GM06990 (cell line): Measurements from ENCODE around the gene TIMM21.

Experiments
- DNase-seq: peaks from one replicate; pipeline ENCODE4 v3.0.0-alpha.2; 2011; ENCODE audit not compliant: insufficient read length; ENCODE audit errors: extremely low read depth
- H3K27me3 ChIP-seq: replicated peaks from 2 replicates; pipeline ENCODE4 v1.6.0; 2011; ENCODE audit warnings: low read length; ENCODE audit not compliant: control insufficient read depth, insufficient read depth
- H3K36me3 ChIP-seq: 2 replicates; pipeline ENCODE4 v1.5.1; 2011; ENCODE audit warnings: low read length; ENCODE audit not compliant: control insufficient read depth, insufficient read depth
- H3K4me3 ChIP-seq: replicated peaks from 2 replicates; pipeline ENCODE4 v1.5.1; 2011; ENCODE audit warnings: low read depth, mild to moderate bottlenecking, control low read depth, low read length
- TF ChIP-seq, protein P1 (sequence below): IDR thresholded peaks from 2 replicates; pipeline ENCODE4 v1.5.1; 2011; ENCODE audit warnings: low read length, control low read depth, mild to moderate bottlenecking, inconsistent platforms; ENCODE audit not compliant: insufficient read depth, poor library complexity, severe bottlenecking

Gene TIMM21

DNA sequence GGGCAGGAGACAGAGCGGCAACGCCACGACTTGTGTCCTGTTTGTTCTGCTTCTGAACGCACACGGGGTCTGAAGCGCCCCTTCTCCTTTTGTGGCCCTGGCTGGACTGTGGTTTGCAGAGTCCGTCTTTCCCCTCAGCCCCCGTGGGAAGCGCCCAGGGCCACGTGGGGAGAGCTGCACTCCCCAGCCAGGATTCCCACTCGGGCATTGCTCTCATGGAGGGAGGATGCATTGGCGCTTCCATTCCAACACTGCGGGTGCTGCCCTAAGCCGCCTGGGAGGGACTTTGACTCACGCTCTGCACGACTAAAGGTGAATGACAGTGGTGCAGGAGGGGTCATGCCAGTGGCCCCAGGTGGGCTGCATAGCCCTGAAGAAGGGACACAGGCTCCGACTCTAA, 52.5 kb downstream of the TIMM21 start:
- H3K4me3 ChIP-seq, result no peak overlapping the region
- H3K36me3 ChIP-seq, result no peaks in the 10 kb centered on the region
- TF ChIP-seq, protein P1, sequence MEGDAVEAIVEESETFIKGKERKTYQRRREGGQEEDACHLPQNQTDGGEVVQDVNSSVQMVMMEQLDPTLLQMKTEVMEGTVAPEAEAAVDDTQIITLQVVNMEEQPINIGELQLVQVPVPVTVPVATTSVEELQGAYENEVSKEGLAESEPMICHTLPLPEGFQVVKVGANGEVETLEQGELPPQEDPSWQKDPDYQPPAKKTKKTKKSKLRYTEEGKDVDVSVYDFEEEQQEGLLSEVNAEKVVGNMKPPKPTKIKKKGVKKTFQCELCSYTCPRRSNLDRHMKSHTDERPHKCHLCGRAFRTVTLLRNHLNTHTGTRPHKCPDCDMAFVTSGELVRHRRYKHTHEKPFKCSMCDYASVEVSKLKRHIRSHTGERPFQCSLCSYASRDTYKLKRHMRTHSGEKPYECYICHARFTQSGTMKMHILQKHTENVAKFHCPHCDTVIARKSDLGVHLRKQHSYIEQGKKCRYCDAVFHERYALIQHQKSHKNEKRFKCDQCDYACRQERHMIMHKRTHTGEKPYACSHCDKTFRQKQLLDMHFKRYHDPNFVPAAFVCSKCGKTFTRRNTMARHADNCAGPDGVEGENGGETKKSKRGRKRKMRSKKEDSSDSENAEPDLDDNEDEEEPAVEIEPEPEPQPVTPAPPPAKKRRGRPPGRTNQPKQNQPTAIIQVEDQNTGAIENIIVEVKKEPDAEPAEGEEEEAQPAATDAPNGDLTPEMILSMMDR, result no peak
- no peak for DNase-seq
- no peaks in the 10 kb centered on the region; the same call in 1 of the 2 replicates for H3K27me3 ChIP-seq

DNA sequence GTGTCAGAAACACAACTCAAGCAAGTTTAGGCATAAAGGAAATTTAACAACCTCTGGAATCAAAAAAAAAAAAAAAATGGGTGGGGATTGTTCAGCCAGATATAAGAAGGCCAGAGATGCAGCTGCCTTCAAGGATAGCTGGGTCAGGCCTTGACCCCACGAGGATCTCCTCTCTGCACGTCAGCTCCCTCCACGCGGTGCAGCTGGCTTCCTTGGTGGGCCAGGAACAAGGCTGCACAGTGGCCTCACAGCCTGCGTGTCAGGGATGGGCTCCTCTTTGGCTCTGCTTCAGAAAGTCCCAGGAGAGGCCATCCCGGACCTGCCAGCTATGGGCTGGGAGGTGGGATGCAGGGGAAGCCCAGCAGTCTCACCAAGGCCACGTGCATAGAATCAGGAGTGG, 55.5 kb downstream of the TIMM21 start:
- no peak for DNase-seq
- TF ChIP-seq, protein P1, result no peak
- H3K4me3 ChIP-seq, result no peak overlapping the region

DNA sequence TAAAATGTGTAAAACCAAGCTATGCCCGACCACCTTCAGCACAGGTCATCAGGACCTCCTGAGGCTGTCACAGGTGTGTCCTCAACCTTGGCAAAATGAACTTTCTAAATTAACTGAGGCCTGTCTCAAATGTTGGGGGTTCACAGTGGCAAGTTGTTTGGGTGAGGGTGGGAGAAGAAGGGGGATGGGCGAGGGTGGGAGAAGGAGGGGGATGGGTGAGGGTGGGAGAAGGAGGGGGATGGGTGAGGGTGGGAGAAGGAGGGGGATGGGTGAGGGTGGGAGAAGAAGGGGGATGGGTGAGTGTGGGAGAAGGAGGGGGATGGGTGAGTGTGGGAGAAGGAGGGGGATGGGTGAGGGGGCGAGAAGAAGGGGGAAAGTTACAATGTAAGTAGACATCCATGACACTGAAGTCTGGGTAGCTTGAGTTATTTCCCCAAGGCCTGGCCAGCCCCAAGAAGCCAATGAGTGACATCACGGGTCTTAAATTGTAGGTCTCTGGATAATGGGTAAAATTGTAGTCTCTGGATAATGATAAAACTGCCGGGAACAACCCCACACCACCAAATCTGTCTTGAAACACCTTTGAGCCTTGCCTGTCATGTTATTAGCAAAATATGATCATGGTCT, 56.3 kb downstream of the TIMM21 start:
- TF ChIP-seq, protein P1, result no peak
- no peaks in the 10 kb centered on the region for H3K36me3 ChIP-seq
- no peak overlapping the region for H3K4me3 ChIP-seq
- no peaks in the 10 kb centered on the region; the same call in 1 of the 2 replicates for H3K27me3 ChIP-seq
- DNase-seq, result no peak

More for the DNA sequence above, 55.5 kb downstream of the TIMM21 start:
- Histone ChIP-seq H3K36me3 (no peaks in the 10 kb centered on the region), H3K27me3 (no peaks in the 10 kb centered on the region; the same call in 1 of the 2 replicates)
